ENCODE measurements around the gene KIAA0513. TPM values are rescaled to one million over a fixed set of nuclear protein-coding genes. Genes with fewer than 3 reads are reported as not detected.

Gene KIAA0513
- total RNA-seq, 3 donors from 2014 or later: 31.9 to 36.5 (median 33.5) TPM

- H3K9me3 ChIP-seq: no peaks in the 10 kb centered on the region
- DNase-seq (no peak), ATAC-seq (peak; percentile 37)
- H3K36me3 ChIP-seq (ENCODE audit: low read depth): no peaks in the 10 kb centered on the region
- no peak overlapping the region for H3K4me3 ChIP-seq
- intact Hi-C loops (cut with DNase I, micrococcal nuclease): no loop called here
- H3K4me1 ChIP-seq (ENCODE audit: low read depth): peaks cover 7% of the 10 kb centered on the region
- TF ChIP-seq CTCF (IDR thresholded peaks at IDR 0.05): no peak
Observed at GRCh38 chr16:85082173-85083050, 54.8 kb downstream of the KIAA0513 start.

GRCh38 chr16:85083051-85083639, 55.5 kb downstream of the KIAA0513 start:
- intact Hi-C loops (cut with DNase I, micrococcal nuclease): no loop called here
- no peaks in the 10 kb centered on the region for H3K9me3 ChIP-seq
- no peak for ATAC-seq
- peaks cover 7% of the 10 kb centered on the region for H3K4me1 ChIP-seq (ENCODE audit: low read depth)
- no peak for TF ChIP-seq CTCF (IDR thresholded peaks at IDR 0.05)
- H3K4me3 ChIP-seq: no peak overlapping the region
- no peak for DNase-seq
- H3K36me3 ChIP-seq (ENCODE audit: low read depth): no peaks in the 10 kb centered on the region

- no peaks in the 10 kb centered on the region for H3K36me3 ChIP-seq (ENCODE audit: low read depth)
- H3K4me3 ChIP-seq: no peak overlapping the region
- DNase-seq (no peak), ATAC-seq (no peak)
- no peaks in the 10 kb centered on the region for H3K9me3 ChIP-seq
- peaks cover 7% of the 10 kb centered on the region for H3K4me1 ChIP-seq (ENCODE audit: low read depth)
- intact Hi-C loops (cut with DNase I, micrococcal nuclease): no loop called here
- no peak for TF ChIP-seq CTCF (IDR thresholded peaks at IDR 0.05)
Observed at GRCh38 chr16:85084841-85085510, 57.4 kb downstream of the KIAA0513 start.

- no peak for TF ChIP-seq CTCF (IDR thresholded peaks at IDR 0.05)
- intact Hi-C loops (cut with DNase I, micrococcal nuclease): no loop called here
- H3K9me3 ChIP-seq: no peaks in the 10 kb centered on the region
- H3K36me3 ChIP-seq (ENCODE audit: low read depth): no peaks in the 10 kb centered on the region
- H3K4me1 ChIP-seq (ENCODE audit: low read depth): peaks cover 12% of the 10 kb centered on the region
- ATAC-seq (no peak), DNase-seq (no peak)
- H3K4me3 ChIP-seq: no peak overlapping the region
Observed at GRCh38 chr16:85085721-85086120, 58.1 kb downstream of the KIAA0513 start.

GRCh38 chr16:85086347-85087291, 59.0 kb downstream of the KIAA0513 start:
- no peak overlapping the region for H3K4me3 ChIP-seq
- H3K36me3 ChIP-seq (ENCODE audit: low read depth): no peaks in the 10 kb centered on the region
- H3K9me3 ChIP-seq: no peaks in the 10 kb centered on the region
- TF ChIP-seq CTCF (IDR thresholded peaks at IDR 0.05): peak; percentile 68
- H3K4me1 ChIP-seq (ENCODE audit: low read depth): peaks cover 16% of the 10 kb centered on the region
- intact Hi-C loops (cut with DNase I, micrococcal nuclease): no loop called here
- DNase-seq: peak; percentile 77 to 90 (median 82)
- ATAC-seq: peak; percentile 86

Measured in mucosa of descending colon (tissue), 3 donors.